Measurements from ENCODE around the gene ARID3B.

DNA sequence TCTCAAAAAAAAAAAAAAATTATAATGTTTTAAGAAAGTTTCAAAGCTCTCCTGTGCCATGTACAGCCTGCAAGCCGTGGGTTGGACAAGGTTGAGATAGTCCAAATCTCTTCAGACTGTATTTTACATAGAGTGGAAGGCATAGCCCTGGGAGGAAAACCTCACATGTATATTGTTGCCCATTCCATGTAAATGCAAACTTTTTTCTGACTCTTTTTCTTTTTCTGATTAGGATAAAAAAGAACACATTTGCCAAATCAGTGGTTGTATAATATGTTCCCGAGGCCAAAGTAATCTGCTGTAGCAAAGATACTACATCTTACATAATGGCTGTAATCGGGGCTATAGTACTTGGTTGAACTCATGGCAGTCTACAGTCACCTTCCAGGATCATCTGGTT lies 44.4 kb upstream of the ARID3B start:
- TF ChIP-seq, protein P1, sequence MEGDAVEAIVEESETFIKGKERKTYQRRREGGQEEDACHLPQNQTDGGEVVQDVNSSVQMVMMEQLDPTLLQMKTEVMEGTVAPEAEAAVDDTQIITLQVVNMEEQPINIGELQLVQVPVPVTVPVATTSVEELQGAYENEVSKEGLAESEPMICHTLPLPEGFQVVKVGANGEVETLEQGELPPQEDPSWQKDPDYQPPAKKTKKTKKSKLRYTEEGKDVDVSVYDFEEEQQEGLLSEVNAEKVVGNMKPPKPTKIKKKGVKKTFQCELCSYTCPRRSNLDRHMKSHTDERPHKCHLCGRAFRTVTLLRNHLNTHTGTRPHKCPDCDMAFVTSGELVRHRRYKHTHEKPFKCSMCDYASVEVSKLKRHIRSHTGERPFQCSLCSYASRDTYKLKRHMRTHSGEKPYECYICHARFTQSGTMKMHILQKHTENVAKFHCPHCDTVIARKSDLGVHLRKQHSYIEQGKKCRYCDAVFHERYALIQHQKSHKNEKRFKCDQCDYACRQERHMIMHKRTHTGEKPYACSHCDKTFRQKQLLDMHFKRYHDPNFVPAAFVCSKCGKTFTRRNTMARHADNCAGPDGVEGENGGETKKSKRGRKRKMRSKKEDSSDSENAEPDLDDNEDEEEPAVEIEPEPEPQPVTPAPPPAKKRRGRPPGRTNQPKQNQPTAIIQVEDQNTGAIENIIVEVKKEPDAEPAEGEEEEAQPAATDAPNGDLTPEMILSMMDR (IDR thresholded peaks at IDR 0.05): no peak
- TF ChIP-seq POLR2A (IDR thresholded peaks at IDR 0.05): no peak

Data from vagina (tissue), 2 donors.